Natural killer cell (primary cell): ENCODE results near the gene LPCAT4. TPM values are rescaled to one million over a fixed set of nuclear protein-coding genes. Genes with fewer than 3 reads are reported as not detected.

Experiments
- ATAC-seq, 3 donors: fragments of 150-1000 bp in 2 of 3; fragments of 200-7000 bp in 1 of 3; cut with Tn5 transposase; 1 replicate in 1 of 3; 2 replicates in 2 of 3; pipeline ENCODE4 v1.10.0; 2021; ENCODE audit warnings: mild to moderate bottlenecking in 2 of 3, moderate library complexity in 2 of 3
- DNase-seq, 2 donors: peaks; one replicate each; pipeline versions ENCODE4 v3.0.0 to v3.0.0-alpha.2; 2013 to 2021; ENCODE audit warnings: mixed read lengths in 1 of 2
- H3K27ac ChIP-seq: one replicate; pipeline ENCODE4 v1.5.1; 2013; ENCODE audit warnings: mild to moderate bottlenecking, low read length
- H3K27me3 ChIP-seq: one replicate; pipeline ENCODE4 v1.6.1; 2013; ENCODE audit warnings: low read length; ENCODE audit not compliant: control insufficient read depth, insufficient read depth
- H3K36me3 ChIP-seq: one replicate; pipeline ENCODE4 v1.6.1; 2013; ENCODE audit warnings: low read length; ENCODE audit not compliant: control insufficient read depth, insufficient read depth
- H3K4me1 ChIP-seq: one replicate; pipeline ENCODE4 v1.6.1; 2013; ENCODE audit warnings: low read length; ENCODE audit not compliant: control insufficient read depth, insufficient read depth
- H3K4me3 ChIP-seq: one replicate; pipeline ENCODE4 v1.5.1; 2013; ENCODE audit warnings: low read length
- H3K9me3 ChIP-seq: one replicate; pipeline ENCODE4 v1.6.1; 2013; ENCODE audit warnings: low read length; ENCODE audit not compliant: control insufficient read depth, insufficient read depth
- H3K27ac Mint-ChIP-seq, 2 donors: one replicate each; pipeline ENCODE4 v1.8.0; 2022; ENCODE audit warnings: mild to moderate bottlenecking in 2 of 2, mixed read lengths in 2 of 2, moderate library complexity in 1 of 2
- H3K27me3 Mint-ChIP-seq, 2 donors: one replicate each; pipeline ENCODE4 v1.8.0; 2022; ENCODE audit warnings: low read depth in 2 of 2, mixed read lengths in 2 of 2
- H3K36me3 Mint-ChIP-seq: one replicate; pipeline ENCODE4 v1.8.0; 2022; ENCODE audit warnings: mixed read lengths
- H3K4me1 Mint-ChIP-seq, 2 donors: one replicate each; pipeline ENCODE4 v1.8.0; 2022; ENCODE audit warnings: mixed read lengths in 2 of 2
- H3K4me3 Mint-ChIP-seq: one replicate; pipeline ENCODE4 v1.8.0; 2022; ENCODE audit warnings: mild to moderate bottlenecking, moderate library complexity, mixed read lengths
- H3K9me3 Mint-ChIP-seq, 2 donors: one replicate each; pipeline ENCODE4 v1.8.0; 2022; ENCODE audit warnings: mixed read lengths in 2 of 2
- CTCF ChIP-seq: fragments of 200-600 bp; IDR thresholded peaks from one replicate; pipeline ENCODE4 v1.8.0; 2022; ENCODE audit warnings: antibody characterized with exemption
- WGBS: methylation state at CpG from one replicate; pipeline ENCODE4 v1.1.7; 2013; ENCODE audit warnings: missing lambda C conversion rate; ENCODE audit not compliant: insufficient coverage; 5-methylcytosine and 5-hydroxymethylcytosine counted together
- intact Hi-C: fragments of 100-400 bp; cut with micrococcal nuclease; formaldehyde crosslinking; loops from one replicate; pipeline ENCODE4 v1.14.2; 2022
- total RNA-seq, 4 donors: library from RNA; stranded (reverse); fragments of 120-200 nt in 1 of 4; gene quantifications; one replicate each; pipeline versions ENCODE4 v1.2.3 to v1.2.4, GENCODE V29; 2013 to 2022

Gene LPCAT4
- total RNA-seq, 3 donors from 2014 or later (not counting 1 experiment from before 2014, with no cell fraction given): 42.1 to 50.1 (median 44.5) TPM

DNA sequence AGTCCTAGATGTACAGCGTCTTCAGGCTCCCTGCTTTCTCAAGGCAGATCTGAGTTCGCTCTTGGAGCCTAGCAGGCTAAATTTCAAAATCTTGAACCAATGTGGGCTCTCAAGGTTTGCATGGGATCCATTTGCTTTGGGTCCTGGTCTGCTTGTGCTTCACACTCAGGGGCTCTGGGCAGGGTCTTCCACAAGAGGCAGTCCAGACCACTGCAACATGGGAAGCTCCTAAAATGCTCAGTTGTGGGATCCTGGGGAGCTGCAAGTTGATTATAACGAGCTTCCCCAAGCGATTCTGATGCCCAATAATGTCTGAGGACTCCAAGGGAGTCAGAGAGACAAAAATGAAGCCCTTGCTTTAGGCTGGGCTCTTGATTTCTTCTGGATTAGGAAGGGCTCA is 17.2 kb downstream of the LPCAT4 start:
- DNase-seq: no peak
- no peak for ATAC-seq
- H3K27ac Mint-ChIP-seq: no peak overlapping the region
- Histone ChIP-seq H3K9me3 (no peaks in the 10 kb centered on the region), H3K4me1 (no peaks in the 10 kb centered on the region), H3K27me3 (no peaks in the 10 kb centered on the region), H3K27ac (no peak overlapping the region), H3K36me3 (peaks cover 2% of the 10 kb centered on the region), H3K4me3 (no peak overlapping the region)
- H3K4me3 Mint-ChIP-seq: no peak overlapping the region
- TF ChIP-seq CTCF: no peak
- no peaks in the 10 kb centered on the region for H3K4me1 Mint-ChIP-seq
- 89% methylated on average over 4 of the region's 4 CpGs for WGBS
- intact Hi-C loops: no loop called here
- peaks cover 0 to 3% of the 10 kb centered on the region in 2 donors for H3K27me3 Mint-ChIP-seq
- no peaks in the 10 kb centered on the region for H3K9me3 Mint-ChIP-seq
- no peaks in the 10 kb centered on the region for H3K36me3 Mint-ChIP-seq

DNA sequence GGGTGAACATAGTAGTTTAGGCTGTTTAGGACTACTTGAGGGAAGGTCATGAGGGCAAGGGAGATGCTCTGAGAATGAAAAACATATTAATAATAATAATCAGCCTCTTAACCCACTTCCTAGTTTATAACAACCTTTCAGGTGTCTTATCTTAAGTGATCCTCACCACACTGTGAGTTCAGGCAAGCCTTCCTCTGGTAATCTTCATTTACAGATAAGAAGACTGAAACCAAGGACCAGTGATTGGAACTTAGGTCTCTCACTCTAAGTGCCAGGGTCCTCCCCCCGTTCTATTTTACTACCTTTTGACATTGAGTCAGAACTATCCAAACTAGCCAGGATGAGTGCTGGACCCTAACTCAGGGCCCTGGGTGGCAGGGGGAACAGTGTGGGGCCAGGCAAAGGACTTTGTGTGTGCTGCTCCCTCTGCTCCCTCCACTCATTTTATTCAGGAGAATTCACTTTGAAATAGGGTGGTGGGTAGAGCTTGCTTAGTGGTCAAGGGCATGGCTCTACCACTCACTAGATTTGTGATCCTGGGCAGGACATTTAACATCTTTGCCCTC is 18.2 kb downstream of the LPCAT4 start:
- no peak for ATAC-seq
- intact Hi-C loops: no loop called here
- no peak overlapping the region for H3K27ac Mint-ChIP-seq

GRCh38 chr15:34347951-34348638 is 18.9 kb downstream of the LPCAT4 start:
- Mint-ChIP-seq H3K27ac (no peak overlapping the region), H3K4me3 (no peak overlapping the region), H3K27me3 (peaks cover 0 to 3% of the 10 kb centered on the region in 2 donors), H3K4me1 (no peaks in the 10 kb centered on the region), H3K36me3 (no peaks in the 10 kb centered on the region), H3K9me3 (no peaks in the 10 kb centered on the region)
- no peak for TF ChIP-seq CTCF
- no peaks in the 10 kb centered on the region for H3K27me3 ChIP-seq
- intact Hi-C loops: no loop called here
- H3K27ac ChIP-seq: no peak overlapping the region
- 88% methylated on average over 13 of the region's 13 CpGs for WGBS
- ATAC-seq (no peak), DNase-seq (no peak)
- no peak overlapping the region for H3K4me3 ChIP-seq
- no peaks in the 10 kb centered on the region for H3K4me1 ChIP-seq
- no peaks in the 10 kb centered on the region for H3K9me3 ChIP-seq
- no peaks in the 10 kb centered on the region for H3K36me3 ChIP-seq

More for the DNA sequence above, 18.2 kb downstream of the LPCAT4 start:
- peaks cover 0 to 3% of the 10 kb centered on the region in 2 donors for H3K27me3 Mint-ChIP-seq
- no peaks in the 10 kb centered on the region for H3K4me1 ChIP-seq
- TF ChIP-seq CTCF: no peak
- no peaks in the 10 kb centered on the region for H3K36me3 ChIP-seq
- H3K9me3 ChIP-seq: no peaks in the 10 kb centered on the region
- no peaks in the 10 kb centered on the region for H3K4me1 Mint-ChIP-seq
- no peaks in the 10 kb centered on the region for H3K27me3 ChIP-seq
- H3K27ac ChIP-seq: no peak overlapping the region
- no peak for DNase-seq
- no peak overlapping the region for H3K4me3 Mint-ChIP-seq
- 80% methylated on average over 1 of the region's 1 CpG for WGBS
- no peaks in the 10 kb centered on the region for H3K9me3 Mint-ChIP-seq
- no peaks in the 10 kb centered on the region for H3K36me3 Mint-ChIP-seq
- H3K4me3 ChIP-seq: no peak overlapping the region
